DMS 273 (cell line): ENCODE data around the gene METRNL.
"Not testable (repeated sequence)": the region's sequence is repeated elsewhere in the genome, so short reads cannot be mapped to it uniquely, and the experiment has no call there.

Experiments
- DNase-seq: peaks from one replicate; lab custom pipeline; 2025; ENCODE audit not compliant: unreplicated experiment; lab: John Stamatoyannopoulos, UW

The METRNL gene

DNA sequence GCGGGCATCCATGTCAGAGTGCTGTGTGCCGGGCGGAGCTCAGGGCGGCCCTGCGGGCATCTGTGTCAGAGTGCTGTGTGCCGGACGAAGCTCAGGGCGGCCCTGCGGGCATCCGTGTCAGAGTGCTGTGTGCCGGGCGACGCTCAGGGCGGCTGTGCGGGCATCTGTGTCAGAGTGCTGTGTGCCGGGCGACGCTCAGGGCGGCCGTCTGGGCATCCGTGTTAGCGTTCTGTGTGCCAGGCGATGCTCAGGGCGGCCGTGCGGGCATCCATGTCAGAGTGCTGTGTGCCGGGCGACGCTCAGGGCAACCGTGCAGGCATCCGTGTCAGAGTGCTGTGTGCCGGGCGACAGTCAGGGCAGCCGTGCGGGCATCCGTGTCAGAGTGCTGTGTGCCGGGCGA, 55.0 kb downstream of the METRNL start:
- not testable (repeated sequence) for DNase-seq

DNA sequence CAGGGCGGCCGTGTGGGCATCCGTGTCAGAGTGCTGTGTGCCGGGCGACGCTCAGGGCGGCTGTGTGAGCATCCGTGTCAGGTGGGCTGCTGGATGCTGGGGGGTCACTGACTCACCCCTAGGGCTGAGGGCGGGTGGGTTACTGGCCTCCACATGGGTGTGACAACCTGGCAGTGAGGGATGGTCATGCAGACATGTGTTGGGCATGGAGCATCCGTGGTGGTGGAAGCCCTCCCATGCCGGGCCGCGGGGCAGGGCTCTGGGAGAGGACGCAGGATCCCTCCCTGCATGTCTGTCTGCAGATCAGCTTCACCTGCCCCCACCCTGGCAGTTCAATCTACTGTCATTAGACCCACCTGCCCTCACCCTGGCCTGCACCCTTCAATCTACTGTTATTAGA, 56.3 kb downstream of the METRNL start:
- DNase-seq: no peak

DNA sequence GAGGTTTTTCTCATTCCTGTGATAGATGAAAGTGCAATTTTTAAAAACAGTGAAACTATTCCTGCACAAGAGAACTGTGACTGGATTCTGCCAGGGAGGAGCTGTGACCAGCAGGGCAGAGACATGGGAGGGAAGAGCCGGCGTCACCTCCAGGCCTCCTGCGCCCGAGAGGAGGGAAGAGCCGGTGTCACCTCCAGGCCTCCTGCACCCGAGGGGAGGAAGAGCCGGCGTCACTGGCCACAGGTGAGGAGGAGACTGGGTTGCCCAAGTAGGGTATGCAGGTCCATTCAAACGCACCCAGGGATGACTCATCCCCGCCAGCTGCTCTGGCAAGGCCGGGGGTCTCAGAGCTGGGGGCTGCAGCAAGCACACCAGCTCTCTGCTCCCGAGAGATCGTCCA, 56.7 kb downstream of the METRNL start:
- DNase-seq: no peak

DNA sequence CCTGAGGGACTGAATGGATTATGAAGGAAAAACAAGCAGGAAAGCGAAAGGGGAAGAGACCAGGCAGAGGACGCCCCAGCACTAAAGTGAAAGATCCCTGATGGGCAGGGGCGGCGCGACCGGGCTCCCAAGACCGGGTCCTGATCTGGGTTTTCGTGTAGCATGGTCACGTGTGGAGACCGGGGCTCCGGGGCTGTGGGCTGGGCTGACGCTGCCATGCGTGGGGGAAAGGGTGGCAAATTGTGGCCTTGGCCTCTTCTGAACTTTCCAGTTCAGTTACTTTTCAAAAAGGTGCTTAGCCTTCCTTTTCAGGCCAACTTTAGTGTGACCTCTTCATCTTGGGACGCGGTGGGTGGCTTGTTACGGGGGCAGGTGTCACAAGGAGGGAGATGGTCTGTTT, 57.5 kb downstream of the METRNL start:
- DNase-seq: no peak

DNA sequence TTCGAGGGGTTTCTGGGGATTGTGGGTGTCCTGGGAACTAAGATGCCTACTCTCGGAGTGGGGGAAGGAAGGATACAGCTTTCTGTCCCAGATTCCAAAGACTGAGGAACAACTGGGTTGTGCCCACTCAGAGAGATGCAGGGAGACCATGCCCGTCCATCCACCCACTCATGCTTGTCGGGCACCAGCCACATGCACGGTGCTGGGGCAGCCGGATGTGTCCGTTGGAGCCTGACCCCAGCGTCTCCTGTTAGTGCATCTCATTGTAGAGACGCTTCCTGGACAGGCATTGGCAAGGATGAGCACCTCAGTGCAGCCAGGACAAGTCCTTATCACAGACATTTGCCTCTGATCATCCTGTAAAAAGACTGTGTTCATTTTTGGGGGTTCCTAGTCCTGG, 58.1 kb downstream of the METRNL start:
- DNase-seq: no peak

DNA sequence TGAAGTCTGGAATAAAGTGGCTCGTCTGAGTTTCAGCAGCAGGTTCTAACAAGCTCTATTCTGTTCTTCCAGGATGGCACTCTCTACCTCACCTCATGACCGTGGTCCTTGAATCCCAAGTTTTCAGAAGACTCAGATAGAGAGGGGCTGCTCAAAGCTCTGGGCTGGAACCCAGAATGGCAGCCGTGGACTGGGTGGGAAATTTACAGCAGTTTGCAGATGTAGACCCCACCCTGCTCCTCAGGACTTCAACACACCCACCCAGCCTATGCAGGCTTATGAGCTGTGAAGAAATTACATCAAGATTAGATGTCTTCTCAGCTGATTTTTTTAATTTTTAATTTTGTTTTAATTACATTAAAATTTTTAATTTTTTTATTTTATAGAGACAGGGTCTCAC, 59.4 kb downstream of the METRNL start:
- DNase-seq: no peak

DNA sequence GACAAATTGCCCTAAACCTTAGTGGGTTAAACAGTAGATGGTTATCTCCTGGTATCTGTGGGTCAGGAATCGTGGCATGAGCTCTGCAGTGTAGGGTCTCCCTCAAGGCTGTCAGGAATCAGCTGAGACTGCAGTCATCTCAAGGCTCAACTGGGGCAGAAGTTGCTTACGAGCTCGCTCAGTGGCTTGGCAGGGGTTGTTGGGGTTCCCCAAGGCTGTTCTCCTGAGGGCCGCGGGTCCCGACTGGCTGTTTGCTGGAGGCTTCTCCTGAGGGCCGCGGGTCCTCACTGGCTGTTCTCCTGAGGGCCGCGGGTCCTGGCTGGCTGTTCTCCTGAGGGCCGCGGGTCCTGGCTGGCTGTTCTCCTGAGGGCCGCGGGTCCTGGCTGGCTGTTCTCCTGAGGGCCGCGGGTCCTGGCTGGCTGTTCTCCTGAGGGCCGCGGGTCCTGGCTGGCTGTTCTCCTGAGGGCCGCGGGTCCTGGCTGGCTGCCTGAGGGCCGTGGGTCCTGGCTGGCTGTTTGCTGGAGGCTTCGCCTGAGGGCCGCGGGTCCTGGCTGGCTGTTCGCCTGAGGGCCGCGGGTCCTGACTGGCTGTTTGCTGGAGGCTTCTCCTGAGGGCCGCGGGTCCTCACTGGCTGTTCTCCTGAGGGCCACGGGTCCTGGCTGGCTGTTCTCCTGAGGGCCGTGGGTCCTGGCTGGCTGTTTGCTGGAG, 60.3 kb downstream of the METRNL start:
- not testable (repeated sequence) for DNase-seq

DNA sequence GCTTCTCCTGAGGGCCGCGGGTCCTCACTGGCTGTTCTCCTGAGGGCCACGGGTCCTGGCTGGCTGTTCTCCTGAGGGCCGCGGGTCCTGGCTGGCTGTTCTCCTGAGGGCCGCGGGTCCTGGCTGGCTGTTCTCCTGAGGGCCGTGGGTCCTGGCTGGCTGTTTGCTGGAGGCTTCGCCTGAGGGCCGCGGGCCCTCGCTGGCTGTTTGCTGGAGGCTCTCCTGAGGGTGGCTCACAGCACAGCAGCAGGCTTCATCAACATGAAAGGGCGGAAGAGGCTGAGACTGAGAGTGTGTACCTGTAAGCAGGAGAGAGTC, 60.8 kb downstream of the METRNL start:
- DNase-seq: not testable (repeated sequence)

DNA sequence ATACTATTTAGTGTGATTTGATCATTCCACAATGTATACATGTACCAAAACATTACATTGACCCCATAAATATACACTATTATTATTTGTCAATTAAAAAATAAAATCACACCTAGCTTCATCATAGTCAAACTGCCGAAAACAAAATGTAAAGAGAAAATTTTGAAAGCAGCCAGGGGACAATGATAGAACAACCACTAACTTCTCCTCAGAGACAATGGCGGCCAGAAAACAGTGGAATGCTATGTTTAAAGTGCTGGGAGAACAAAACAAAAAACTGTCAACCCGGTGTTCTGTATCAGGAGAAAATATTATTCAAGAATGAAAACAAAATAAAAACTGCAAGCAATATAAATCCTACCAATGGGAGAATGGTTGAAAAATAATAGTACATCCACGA, 63.2 kb downstream of the METRNL start:
- DNase-seq: no peak

DNA sequence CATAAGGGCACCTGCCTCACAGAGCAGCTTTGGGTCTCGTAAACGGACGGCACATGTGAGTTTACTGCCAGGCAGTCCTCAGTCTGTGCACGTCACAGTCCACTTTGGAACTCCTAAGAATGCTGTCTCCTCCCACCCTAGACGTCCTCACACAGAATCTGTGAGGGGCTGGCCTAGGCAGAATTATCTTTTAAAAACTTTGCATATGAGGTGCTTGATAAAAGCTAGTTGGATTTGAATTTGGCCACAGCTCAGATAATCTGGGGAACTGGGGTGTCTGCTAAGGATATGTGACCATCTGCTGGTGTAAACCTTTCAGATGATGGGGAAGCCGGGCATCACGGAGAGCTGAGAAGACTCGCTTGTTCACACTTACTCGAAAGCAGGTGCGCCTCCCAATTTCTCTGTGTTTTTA, 64.4 kb downstream of the METRNL start:
- no peak for DNase-seq
